H1 (cell line): ENCODE data around the gene TMEM229B. TPM values are rescaled to one million over a fixed set of nuclear protein-coding genes. Genes with fewer than 3 reads are reported as not detected.

Experiments used
- CTCF ChIA-PET: fragments of 300-600 bp; sonication (Branson Sonifier 250); formaldehyde crosslinking; loops from one replicate; lab custom pipeline; 2021; ENCODE audit not compliant: partially characterized antibody; lab: Charles Lee
- POLR2A ChIA-PET: fragments of 300-600 bp; sonication (Branson Sonifier 250); formaldehyde crosslinking; loops from one replicate; lab custom pipeline; 2021; ENCODE audit warnings: inconsistent platforms; ENCODE audit not compliant: partially characterized antibody; lab: Charles Lee
- DNase-seq, 2 experiments: peaks; one replicate each; pipeline versions ENCODE4 v3.0.0 to v3.0.0-alpha.2; 2010 to 2022; ENCODE audit warnings: low spot score in 2 of 2, low read depth in 1 of 2, mixed read lengths in 1 of 2
- FAIRE-seq: peaks from 2 replicates; lab custom pipeline; 2011; peaks lifted over from hg19 to GRCh38; lab: Jason Lieb, UNC
- H2AFZ ChIP-seq: 2 replicates; pipeline ENCODE4 v1.8.1; 2012; ENCODE audit warnings: low read length, inconsistent platforms
- H2AK5ac ChIP-seq: 2 replicates; pipeline ENCODE4 v1.6.1; 2013; ENCODE audit warnings: low read depth, low read length
- H2BK120ac ChIP-seq: replicated peaks from 2 replicates; pipeline ENCODE3; 2013; ENCODE audit warnings: low read depth, low read length, inconsistent platforms
- H2BK12ac ChIP-seq: 2 replicates; pipeline ENCODE4 v1.6.1; 2013; ENCODE audit warnings: low read depth, low read length
- H2BK15ac ChIP-seq: 2 replicates; pipeline ENCODE4 v1.6.1; 2013; ENCODE audit warnings: low read length
- H2BK20ac ChIP-seq: 2 replicates; pipeline ENCODE4 v1.6.1; 2013; ENCODE audit warnings: low read length
- H2BK5ac ChIP-seq: 2 replicates; pipeline ENCODE4 v1.6.1; 2013; ENCODE audit warnings: low read depth, low read length
- H3K14ac ChIP-seq: 2 replicates; pipeline ENCODE4 v1.6.1; 2013; ENCODE audit warnings: inconsistent platforms; ENCODE audit not compliant: insufficient read length
- H3K18ac ChIP-seq: 2 replicates; pipeline ENCODE4 v1.6.1; 2013; ENCODE audit warnings: low read length; ENCODE audit errors: extremely low read depth
- H3K23ac ChIP-seq: 2 replicates; pipeline ENCODE4 v1.6.1; 2013; ENCODE audit warnings: inconsistent platforms; ENCODE audit not compliant: insufficient read length
- H3K23me2 ChIP-seq: 2 replicates; pipeline ENCODE4 v1.6.1; 2013; ENCODE audit warnings: low read depth, low read length
- H3K27ac ChIP-seq: 2 replicates; pipeline ENCODE4 v1.6.1; 2011; ENCODE audit warnings: low read depth, low read length, inconsistent platforms
- H3K27me3 ChIP-seq, 4 experiments: replicated peaks in 1 of 4; 1 replicate in 1 of 4; 2 replicates in 3 of 4; pipeline versions ENCODE4 v1.6.1 to v1.8.1; 2011 to 2013; ENCODE audit warnings: low read length in 3 of 4, mild to moderate bottlenecking in 3 of 4, inconsistent platforms in 2 of 4, mixed read lengths in 2 of 4, moderate library complexity in 1 of 4; ENCODE audit not compliant: control insufficient read depth in 3 of 4, insufficient read depth in 3 of 4; ENCODE audit errors: extremely low read depth in 1 of 4
- H3K36me3 ChIP-seq, 4 experiments: 2 replicates each; pipeline versions ENCODE4 v1.6.1 to v1.8.1; 2011 to 2013; ENCODE audit warnings: mild to moderate bottlenecking in 4 of 4, low read length in 3 of 4, moderate library complexity in 2 of 4, control low read depth in 1 of 4, inconsistent platforms in 1 of 4; ENCODE audit not compliant: insufficient read depth in 4 of 4, control insufficient read depth in 2 of 4
- H3K4ac ChIP-seq: replicated peaks from 2 replicates; pipeline ENCODE3; 2013; ENCODE audit warnings: low read length, low read depth, mixed read lengths, inconsistent platforms; ENCODE audit not compliant: insufficient read length
- H3K4me1 ChIP-seq, 4 experiments: replicated peaks in 1 of 4; 1 replicate in 1 of 4; 2 replicates in 3 of 4; pipeline versions ENCODE4 v1.6.1 to v1.8.1; 2011 to 2013; ENCODE audit warnings: low read length in 3 of 4, inconsistent platforms in 2 of 4, mixed read lengths in 1 of 4; ENCODE audit not compliant: insufficient read depth in 4 of 4, control insufficient read depth in 3 of 4
- H3K4me2 ChIP-seq, 2 experiments: 2 replicates each; pipeline versions ENCODE4 v1.6.1 to v1.8.1; 2011 to 2013; ENCODE audit warnings: low read depth in 2 of 2, low read length in 2 of 2, control low read depth in 1 of 2, inconsistent platforms in 1 of 2, mild to moderate bottlenecking in 1 of 2; ENCODE audit not compliant: insufficient read depth in 1 of 2
- H3K4me3 ChIP-seq, 4 experiments: fragments of 200-600, 300-600 bp in 1 of 4; sonication (generic), shearing (Covaris generic), sonication (Bioruptor Twin) in 1 of 4; 2 replicates each; pipeline versions ENCODE4 v1.5.1 to v1.8.1; 2011 to 2016; ENCODE audit warnings: low read length in 4 of 4, low read depth in 3 of 4, control low read depth in 2 of 4, inconsistent platforms in 2 of 4, mild to moderate bottlenecking in 2 of 4, mixed read lengths in 1 of 4, moderate library complexity in 1 of 4; ENCODE audit not compliant: insufficient read depth in 2 of 4; ENCODE audit errors: extremely low read depth in 1 of 4
- H3K56ac ChIP-seq: replicated peaks from 2 replicates; pipeline ENCODE3; 2013; ENCODE audit warnings: low read depth, mild to moderate bottlenecking, mixed read lengths, low read length, inconsistent platforms; ENCODE audit not compliant: insufficient read length
- H3K79me1 ChIP-seq: 2 replicates; pipeline ENCODE4 v1.6.1; 2013; ENCODE audit warnings: low read depth, low read length, control low read depth
- H3K79me2 ChIP-seq, 2 experiments: 2 replicates each; pipeline versions ENCODE4 v1.6.1 to v1.8.1; 2012 to 2013; ENCODE audit warnings: low read length in 2 of 2, mild to moderate bottlenecking in 2 of 2, inconsistent platforms in 1 of 2; ENCODE audit not compliant: insufficient read depth in 2 of 2, control insufficient read depth in 1 of 2
- H3K9ac ChIP-seq, 4 experiments: replicated peaks in 1 of 4; 1 replicate in 1 of 4; 2 replicates in 3 of 4; pipeline versions ENCODE4 v1.6.1 to v1.8.1; 2011 to 2013; ENCODE audit warnings: low read depth in 3 of 4, low read length in 3 of 4, control low read depth in 2 of 4, mild to moderate bottlenecking in 2 of 4, moderate library complexity in 2 of 4, inconsistent platforms in 1 of 4; ENCODE audit errors: extremely low read depth in 1 of 4
- H3K9me3 ChIP-seq, 2 experiments: 2 replicates each; pipeline versions ENCODE4 v1.6.1 to v1.8.1; 2012 to 2013; ENCODE audit warnings: mild to moderate bottlenecking in 2 of 2, moderate library complexity in 2 of 2, control low read depth in 1 of 2, inconsistent platforms in 1 of 2, low read depth in 1 of 2, low read length in 1 of 2, mixed read lengths in 1 of 2; ENCODE audit not compliant: insufficient read depth in 2 of 2
- H4K20me1 ChIP-seq, 2 experiments: replicated peaks in 1 of 2; 2 replicates each; pipeline versions ENCODE3 to v1.8.1; 2011 to 2013; ENCODE audit warnings: inconsistent platforms in 2 of 2, low read length in 2 of 2, mild to moderate bottlenecking in 1 of 2; ENCODE audit not compliant: insufficient read depth in 2 of 2, control insufficient read depth in 1 of 2
- H4K5ac ChIP-seq: 2 replicates; pipeline ENCODE4 v1.6.1; 2013; ENCODE audit warnings: low read length, low read depth, mixed read lengths, inconsistent platforms; ENCODE audit not compliant: insufficient read length
- H4K8ac ChIP-seq: 2 replicates; pipeline ENCODE4 v1.8.0; 2013; ENCODE audit warnings: mild to moderate bottlenecking, moderate library complexity, low read length, inconsistent platforms; ENCODE audit not compliant: insufficient read depth; ENCODE audit errors: extremely low read depth
- H4K91ac ChIP-seq: replicated peaks from 2 replicates; pipeline ENCODE3; 2013; ENCODE audit warnings: low read length, mixed read lengths, inconsistent platforms; ENCODE audit not compliant: insufficient read length
- CBX8 ChIP-seq: fragments of 300-800, 300-1000 bp; sonication (generic); IDR thresholded peaks from 2 replicates; pipeline ENCODE4 v1.7.1; 2016; ENCODE audit warnings: low read depth, low read length, borderline replicate concordance
- CHD1 ChIP-seq: IDR thresholded peaks from 2 replicates; pipeline ENCODE4 v1.6.1; 2012; ENCODE audit warnings: low read depth, low read length, improper control_type of control experiment
- GTF2F1 ChIP-seq: IDR thresholded peaks from 2 replicates; pipeline ENCODE4 v1.6.1; 2012; ENCODE audit warnings: low read depth, low read length, improper control_type of control experiment, borderline replicate concordance
- HDAC6 ChIP-seq: IDR thresholded peaks from one replicate; pipeline ENCODE4 v1.7.1; 2012; ENCODE audit warnings: low read depth, mild to moderate bottlenecking, inconsistent platforms, low read length, moderate library complexity
- KDM4A ChIP-seq: IDR thresholded peaks from one replicate; pipeline ENCODE4 v1.7.1; 2012; ENCODE audit warnings: low read depth, mild to moderate bottlenecking, moderate library complexity, low read length, inconsistent platforms; ENCODE audit not compliant: severe bottlenecking
- POLR2A ChIP-seq, 2 experiments: IDR thresholded peaks; 1 replicate in 1 of 2; 2 replicates in 1 of 2; pipeline ENCODE4 v1.6.1; 2011; ENCODE audit warnings: low read depth in 2 of 2, low read length in 2 of 2, mild to moderate bottlenecking in 2 of 2; ENCODE audit errors: control extremely low read depth in 1 of 2
- POU5F1 ChIP-seq: IDR thresholded peaks from 2 replicates; pipeline ENCODE4 v1.6.1; 2011; ENCODE audit warnings: low read depth, mild to moderate bottlenecking, low read length, moderate library complexity
- SIRT6 ChIP-seq: IDR thresholded peaks from one replicate; pipeline ENCODE4 v1.7.1; 2012; ENCODE audit warnings: low read length, inconsistent platforms
- WGBS, 2 experiments: shearing (Covaris generic) in 1 of 2; methylation state at CpG; one replicate each; pipeline versions ENCODE4 v1.1.6 to v1.1.7; 2013 to 2015; ENCODE audit warnings: low lambda C conversion rate in 2 of 2, mixed read lengths in 2 of 2, inconsistent platforms in 1 of 2, low coverage in 1 of 2, missing lambda C conversion rate in 1 of 2; ENCODE audit not compliant: insufficient replicate concordance in 2 of 2, insufficient coverage in 1 of 2, insufficient read length in 1 of 2; ENCODE audit errors: extremely low coverage in 1 of 2, missing lambda C conversion rate in 1 of 2; 5-methylcytosine and 5-hydroxymethylcytosine counted together
- long read RNA-seq, 2 experiments: library from RNA in 1 of 2; library from capped mRNA in 1 of 2; stranded (forward); transcript quantifications; one replicate each; pipeline ENCODE4 v2.0.0, GENCODE V29; 2021; ENCODE audit warnings: inconsistent platforms in 1 of 2
- polyA minus RNA-seq, 3 experiments: library from RNA; depleted of rRNA, polyadenylated mRNA; stranded (reverse); fragments of >200 nt; gene quantifications; 1 replicate in 2 of 3; 2 replicates in 1 of 3; pipeline ENCODE4 v1.2.3, GENCODE V29; 2011
- polyA plus RNA-seq, 7 experiments: library from polyadenylated mRNA; depleted of rRNA in 3 of 7; stranded (reverse) in 5 of 7; unstranded in 2 of 7; fragments of >200 nt in 5 of 7; fragments of 200-250 nt in 2 of 7; gene quantifications; 1 replicate in 5 of 7; 2 replicates in 1 of 7; 4 replicates in 1 of 7; pipeline versions ENCODE4 v1.2.1 to v1.2.3, GENCODE V29; 2011 to 2013; ENCODE audit warnings: missing spikeins in 2 of 7, mixed read lengths in 2 of 7
- total RNA-seq: library from RNA; stranded (reverse); fragmentation: NEBNext Ultra II Directional; extraction: Animal tissue kit (Norgen Biotek cat#: 25700); gene quantifications from 2 replicates; pipeline ENCODE4 v1.2.1, GENCODE V29; 2021
- TF ChIP-seq, protein P1 (sequence below): IDR thresholded peaks from 2 replicates; pipeline ENCODE4 v1.6.1; 2011; ENCODE audit warnings: low read length, improper control_type of control experiment

Gene TMEM229B
- total RNA-seq: 0.50 and 0.73 TPM in 2 replicates
- 0.85 and 1.7 TPM in 2 replicates for polyA plus RNA-seq (2011; rRNA removed)
- 0.48 TPM for polyA plus RNA-seq (2011; cell fraction: cytosol; rRNA removed)
- 0.74 TPM for polyA plus RNA-seq (2011; cell fraction: nucleus; rRNA removed)
- polyA plus RNA-seq (2012, experiment 1 of 2): 0.39 to 0.88 TPM (median 0.80 TPM) in 4 replicates
- 0.62 TPM for polyA plus RNA-seq (2012, experiment 2 of 2)
- polyA plus RNA-seq (2013, experiment 1 of 2): 0.73 TPM
- polyA plus RNA-seq (2013, experiment 2 of 2): 0.70 TPM
- 0.54 and 0.85 TPM in 2 replicates for polyA minus RNA-seq (2011; rRNA and poly(A)+ RNA removed)
- polyA minus RNA-seq (2011; cell fraction: cytosol; rRNA and poly(A)+ RNA removed): 1.8 TPM
- polyA minus RNA-seq (2011; cell fraction: nucleus; rRNA and poly(A)+ RNA removed): 1.00 TPM
- long read RNA-seq, experiment 1, partial matches to known transcripts: 0 of 3 reads
- long read RNA-seq, experiment 1, other reads (novel, unspliced or antisense): 3 of 3 reads
- long read RNA-seq, experiment 2: 0 reads

DNA sequence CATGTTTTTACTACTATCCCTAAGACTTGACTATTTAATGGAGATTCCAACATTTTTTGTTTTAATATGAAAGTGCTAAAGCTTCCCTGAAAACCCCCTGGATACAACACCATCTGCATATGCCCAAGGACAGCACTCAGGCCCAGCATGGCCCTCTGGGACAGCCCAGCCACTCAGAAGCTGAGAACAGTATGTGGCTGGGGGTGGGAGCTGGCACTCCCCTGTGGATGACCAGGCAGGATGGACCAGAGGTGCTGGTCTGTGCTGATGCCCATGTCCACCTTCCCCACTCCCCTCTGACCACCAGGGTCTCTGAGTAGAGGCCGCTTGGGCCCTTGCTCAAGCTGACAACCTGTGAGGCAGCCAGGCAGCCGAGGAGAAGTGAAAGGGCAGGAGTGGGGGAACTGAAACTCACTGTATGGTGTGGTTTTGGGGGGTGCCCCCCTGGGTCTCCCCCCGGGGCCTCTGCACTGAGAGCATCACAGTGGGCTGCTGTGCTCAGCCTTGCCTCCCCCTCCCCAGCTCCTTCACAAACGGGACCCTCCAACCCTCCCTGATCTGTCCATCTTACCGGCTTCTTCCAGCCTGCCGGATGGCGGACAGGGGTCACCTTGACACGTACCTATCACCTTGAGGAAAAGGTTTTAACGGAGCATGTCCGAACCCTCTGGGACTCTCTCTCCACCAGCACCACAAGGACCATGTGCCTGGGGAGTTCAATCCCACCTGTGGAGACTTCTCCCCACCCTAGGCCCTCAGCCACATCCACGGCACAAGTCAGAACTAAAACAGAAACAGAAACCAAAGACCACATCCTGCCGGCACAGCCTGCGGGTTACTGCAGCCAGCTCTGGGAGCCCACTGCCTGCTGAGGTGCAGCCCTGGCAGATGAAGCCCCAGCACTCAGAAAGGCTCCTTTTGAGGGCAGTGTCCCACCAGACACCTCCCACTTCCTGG, at the start of gene TMEM229B:
TMEM229B (minus strand) TSS at position 785 of the 957 bp plus-strand sequence. CDS start 14,798 bp downstream, outside the sequence.
- CTCF ChIA-PET: interaction anchor here (0.7 to 4.0 kb wide), 11 partner anchors 11 to 871 kb away, joined by 3 to 23 read pairs (median 4); no protein-coding TSS in a partner anchor
- 94% methylated on average over 12 of the region's 13 CpGs; no CpG with 5 or more reads in 1 of the 2 experiments for WGBS, 2 experiments
- no peak for FAIRE-seq
- TF ChIP-seq, protein P1, sequence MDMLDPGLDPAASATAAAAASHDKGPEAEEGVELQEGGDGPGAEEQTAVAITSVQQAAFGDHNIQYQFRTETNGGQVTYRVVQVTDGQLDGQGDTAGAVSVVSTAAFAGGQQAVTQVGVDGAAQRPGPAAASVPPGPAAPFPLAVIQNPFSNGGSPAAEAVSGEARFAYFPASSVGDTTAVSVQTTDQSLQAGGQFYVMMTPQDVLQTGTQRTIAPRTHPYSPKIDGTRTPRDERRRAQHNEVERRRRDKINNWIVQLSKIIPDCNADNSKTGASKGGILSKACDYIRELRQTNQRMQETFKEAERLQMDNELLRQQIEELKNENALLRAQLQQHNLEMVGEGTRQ: no peak
- TF ChIP-seq SIRT6 (no peak), GTF2F1 (no peak), HDAC6 (no peak), POLR2A (IDR thresholded peaks at IDR 0.05; ENCODE audit: control extremely low read depth in 1 of 2, low read depth in 2 of 2, low read length in 2 of 2) (no peak), CBX8 (no peak), KDM4A (no peak), CHD1 (no peak), POU5F1 (no peak)

More for the DNA sequence above, at the start of gene TMEM229B:
- H3K4me1 ChIP-seq: peaks cover 0 to 10% (median 5%) of the 10 kb centered on the region in 4 experiments; a peak in 4 of 7 replicates
- H2BK15ac ChIP-seq: no peak within 1 kb of the TSS
- H3K18ac ChIP-seq: no peak within 1 kb of the TSS
- H2AK5ac ChIP-seq: no peak within 1 kb of the TSS
- H3K9ac ChIP-seq: no peak within 1 kb of the TSS
- no peaks in the 10 kb centered on the region for H3K23me2 ChIP-seq
- no peak within 1 kb of the TSS; the same call in 1 of the 2 replicates for H2BK20ac ChIP-seq
- no peaks in the 10 kb centered on the region for H3K79me2 ChIP-seq
- POLR2A ChIA-PET: interaction anchor here (0.7 kb wide), 1 partner anchor 177 kb away, joined by 3 read pairs; no protein-coding TSS in a partner anchor
- no peak within 1 kb of the TSS for H3K56ac ChIP-seq
- no peak within 1 kb of the TSS for H3K23ac ChIP-seq
- no peak for DNase-seq
- H4K5ac ChIP-seq: no peak within 1 kb of the TSS
- H3K79me1 ChIP-seq: no peaks in the 10 kb centered on the region
- no peaks in the 10 kb centered on the region for H3K9me3 ChIP-seq
- no peaks in the 10 kb centered on the region for H4K20me1 ChIP-seq
- no peak within 1 kb of the TSS for H2BK12ac ChIP-seq
- no peak within 1 kb of the TSS for H3K4ac ChIP-seq
- no peak within 1 kb of the TSS for H3K4me3 ChIP-seq
- no peak within 1 kb of the TSS for H3K27ac ChIP-seq
- H3K36me3 ChIP-seq: no peaks in the 10 kb centered on the region
- H3K4me2 ChIP-seq: no peak within 1 kb of the TSS
- no peak within 1 kb of the TSS for H2AFZ ChIP-seq
- H4K91ac ChIP-seq: no peak within 1 kb of the TSS
- H3K27me3 ChIP-seq: no peaks in the 10 kb centered on the region
- H2BK120ac ChIP-seq: no peak within 1 kb of the TSS
- H3K14ac ChIP-seq: no peak within 1 kb of the TSS
- no peak within 1 kb of the TSS for H2BK5ac ChIP-seq
- no peak within 1 kb of the TSS for H4K8ac ChIP-seq
